ENCODE data around the gene MYO15A. TPM values are rescaled to one million over a fixed set of nuclear protein-coding genes. Genes with fewer than 3 reads are reported as not detected.

The MYO15A gene
- total RNA-seq, 1 experiment from 2014 or later = 0.24 TPM

DNA sequence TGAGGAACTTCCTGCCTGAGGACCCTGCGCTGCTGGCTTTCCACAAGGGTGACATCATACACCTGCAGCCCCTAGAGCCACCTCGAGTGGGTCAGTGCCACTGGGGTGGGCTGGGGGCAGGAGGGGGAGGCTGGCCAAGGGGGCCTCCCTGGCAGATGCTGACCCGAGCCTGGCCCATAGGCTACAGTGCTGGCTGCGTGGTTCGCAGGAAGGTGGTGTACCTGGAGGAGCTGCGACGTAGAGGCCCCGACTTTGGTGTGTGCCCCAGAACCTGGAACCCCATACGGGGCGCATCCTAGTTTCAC lies 48.4 kb downstream of the MYO15A start:
- DNase-seq (ENCODE audit: low read depth) = no peak

- no peak for DNase-seq (ENCODE audit: low read depth)
Observed at GRCh38 chr17:18157354-18157985, 48.9 kb downstream of the MYO15A start.

GRCh38 chr17:18158022-18158600 lies 49.6 kb downstream of the MYO15A start:
- DNase-seq (ENCODE audit: low read depth) = peak; percentile 74

DNA sequence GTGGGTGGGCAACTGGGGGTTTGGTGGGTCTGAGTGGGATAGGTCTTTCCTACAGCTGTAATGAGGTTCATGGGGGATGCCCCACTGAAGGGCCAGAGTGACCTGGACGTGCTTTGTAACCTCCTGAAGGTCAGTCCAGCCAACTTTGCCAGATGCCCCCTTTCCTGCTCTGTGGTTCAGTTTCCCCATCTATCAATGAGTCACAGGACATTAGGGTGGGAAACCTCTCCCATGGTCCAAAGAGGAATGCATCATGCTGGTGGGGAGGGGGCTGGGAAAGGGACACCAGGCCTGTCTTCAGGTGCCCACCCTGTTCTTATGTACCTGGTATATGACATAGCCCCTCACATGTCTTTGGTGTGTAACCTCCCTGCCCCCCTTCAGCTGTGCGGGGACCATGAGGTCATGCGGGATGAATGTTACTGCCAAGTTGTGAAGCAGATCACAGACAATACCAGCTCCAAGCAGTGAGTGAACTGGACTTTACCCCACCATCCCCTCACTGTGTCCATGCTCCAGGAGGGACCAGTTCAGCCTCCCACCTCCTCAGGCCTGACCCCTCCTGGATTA lies 51.1 kb downstream of the MYO15A start:
- DNase-seq (ENCODE audit: low read depth) = peak; percentile 13

GRCh38 chr17:18160128-18160856 lies 51.7 kb downstream of the MYO15A start:
- DNase-seq (ENCODE audit: low read depth) = no peak

DNA sequence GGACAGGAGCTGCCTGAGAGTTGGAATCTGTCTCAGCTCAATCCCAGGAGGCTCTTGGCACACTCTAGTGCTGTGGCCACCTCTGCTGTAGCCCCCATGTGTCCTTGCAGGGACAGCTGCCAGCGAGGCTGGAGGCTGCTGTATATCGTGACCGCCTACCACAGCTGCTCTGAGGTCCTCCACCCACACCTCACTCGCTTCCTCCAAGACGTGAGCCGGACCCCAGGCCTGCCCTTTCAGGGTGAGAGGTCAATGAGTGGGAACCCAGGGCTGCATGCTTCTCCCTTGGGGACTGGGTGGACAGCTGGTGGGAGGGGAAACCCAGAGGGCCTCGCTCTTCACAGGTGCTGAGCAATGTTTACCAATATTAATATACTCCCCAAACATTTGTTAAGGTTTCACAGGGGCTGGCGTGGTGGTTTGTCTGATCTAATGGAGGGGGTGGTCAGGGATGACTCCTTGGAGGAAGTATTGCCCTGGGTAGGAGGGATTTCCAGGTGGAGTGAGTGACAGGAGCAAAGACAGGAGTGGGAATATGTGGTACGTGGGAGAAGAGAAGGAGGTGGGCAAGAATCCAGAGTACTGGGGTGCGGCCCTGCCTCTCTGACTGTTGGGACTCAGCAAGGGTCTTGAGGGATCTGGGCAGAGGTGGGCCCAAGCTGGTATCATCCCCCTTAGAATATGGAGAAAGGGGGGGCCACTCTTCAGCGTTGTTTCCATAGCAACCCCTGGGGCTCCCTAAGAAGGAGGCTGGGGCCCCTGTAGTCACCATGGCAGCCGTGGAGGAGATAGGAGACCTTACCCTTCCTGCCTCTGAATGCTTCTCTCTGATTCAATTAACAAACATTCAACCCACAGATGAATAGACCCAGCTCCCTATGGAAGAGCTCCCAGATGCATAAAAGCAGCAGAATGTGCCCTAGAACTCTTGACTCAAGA lies 52.9 kb downstream of the MYO15A start:
- DNase-seq (ENCODE audit: low read depth) = no peak

- no peak for DNase-seq (ENCODE audit: low read depth)
Observed at GRCh38 chr17:18163547-18163946, 55.0 kb downstream of the MYO15A start.

GRCh38 chr17:18166894-18167293 lies 58.3 kb downstream of the MYO15A start:
- no peak for DNase-seq (ENCODE audit: low read depth)

- no peak for DNase-seq (ENCODE audit: low read depth)
Observed at GRCh38 chr17:18167421-18167820, 58.9 kb downstream of the MYO15A start.

DNA sequence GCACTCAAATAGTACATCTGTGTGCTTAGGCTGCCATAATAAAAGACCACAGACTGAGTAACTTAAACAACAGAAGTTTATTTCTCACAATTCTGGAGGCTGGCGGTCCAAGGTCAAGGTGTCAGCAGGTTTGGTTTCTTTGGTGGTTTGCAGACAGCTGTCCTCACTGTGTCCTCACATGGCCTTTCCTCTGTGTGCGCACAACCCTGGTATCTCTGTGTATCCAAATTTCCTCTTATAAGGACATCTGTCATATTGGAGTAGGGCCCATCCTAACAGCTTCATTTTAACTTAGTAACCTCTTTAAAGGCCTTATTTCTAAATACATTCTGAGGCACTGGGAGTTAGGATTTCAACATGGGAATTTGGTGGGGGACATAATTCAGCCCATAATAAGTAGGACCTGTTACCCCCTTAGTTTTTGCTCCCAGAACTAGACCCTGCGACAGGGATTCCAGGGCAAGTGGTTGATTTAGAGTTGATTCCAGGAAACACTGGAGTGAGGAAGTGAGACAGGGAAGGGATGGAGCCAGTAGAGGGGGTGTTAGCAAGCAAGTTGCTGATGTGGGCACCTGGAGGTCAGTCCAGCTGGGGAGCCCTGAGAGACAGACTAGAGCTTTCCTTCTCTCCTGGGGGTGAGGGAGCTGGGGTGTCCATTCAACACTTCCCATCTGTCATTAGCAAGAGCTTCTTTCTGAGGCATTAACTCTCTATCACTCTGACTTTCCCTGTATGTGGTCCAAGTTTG lies 64.1 kb downstream of the MYO15A start:
- DNase-seq (ENCODE audit: low read depth) = no peak

GRCh38 chr17:18173740-18174139 lies 65.2 kb downstream of the MYO15A start:
- no peak for DNase-seq (ENCODE audit: low read depth)

DNA sequence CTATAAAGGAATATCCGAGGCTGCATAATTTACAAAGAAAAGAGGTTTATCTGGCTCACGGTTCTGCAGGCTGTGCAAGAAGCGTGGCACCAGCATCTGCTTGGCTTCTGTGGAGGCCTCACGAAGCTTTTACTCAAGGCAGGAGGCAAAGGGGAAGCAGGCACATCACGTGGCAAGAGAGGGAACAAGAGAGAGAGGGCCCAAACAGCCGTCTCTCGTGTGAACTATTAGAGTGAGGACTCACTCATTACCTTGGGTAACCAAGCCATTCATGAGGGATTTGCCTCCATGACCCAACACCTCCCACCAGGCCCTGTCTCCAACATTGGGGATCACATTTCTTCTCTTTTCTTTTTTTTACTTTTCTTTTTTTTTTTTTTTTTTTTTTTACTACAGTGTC lies 67.6 kb downstream of the MYO15A start:
- DNase-seq (ENCODE audit: low read depth) = no peak

DNA sequence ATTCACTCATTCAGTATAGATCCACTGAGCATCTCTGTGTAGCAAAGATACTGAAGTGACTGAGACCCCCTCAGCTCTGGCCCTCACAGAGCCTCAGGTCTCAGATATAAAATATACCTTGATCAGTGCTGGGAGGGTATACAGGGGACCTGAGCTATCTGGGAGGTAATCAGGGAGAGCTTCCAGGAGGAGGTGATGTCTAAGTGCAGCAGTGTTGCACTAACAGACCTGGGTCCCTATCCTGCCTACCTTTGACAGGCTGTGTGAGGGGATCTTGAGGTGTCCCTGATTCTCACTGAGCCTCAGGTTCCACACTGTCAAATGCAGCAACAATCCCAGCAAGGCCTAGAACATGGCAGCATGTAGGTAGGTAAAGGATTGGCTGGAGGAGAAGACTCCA lies 68.6 kb downstream of the MYO15A start:
- no peak for DNase-seq (ENCODE audit: low read depth)

DNA sequence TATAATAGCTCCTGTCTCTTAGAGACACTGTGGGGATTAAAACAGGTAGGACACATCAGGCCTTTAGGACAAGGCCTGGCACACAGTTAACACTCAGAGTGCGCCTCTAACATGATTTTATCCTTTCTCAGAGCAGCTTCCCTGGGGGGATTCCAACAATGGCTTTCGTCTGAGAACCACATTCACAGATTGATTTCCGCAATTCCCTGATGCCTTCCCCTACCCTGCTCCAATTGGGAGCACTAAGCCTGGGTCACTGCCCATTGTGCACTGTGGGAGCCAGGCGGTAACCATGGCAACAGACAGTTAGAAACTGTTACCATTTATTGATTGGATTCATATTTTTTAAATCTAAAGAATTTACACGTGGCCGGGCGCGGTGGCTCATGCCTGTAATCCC lies 69.2 kb downstream of the MYO15A start:
- no peak for DNase-seq (ENCODE audit: low read depth)

- DNase-seq (ENCODE audit: low read depth) = no peak
Observed at GRCh38 chr17:18179196-18179595, 70.6 kb downstream of the MYO15A start.

DNA sequence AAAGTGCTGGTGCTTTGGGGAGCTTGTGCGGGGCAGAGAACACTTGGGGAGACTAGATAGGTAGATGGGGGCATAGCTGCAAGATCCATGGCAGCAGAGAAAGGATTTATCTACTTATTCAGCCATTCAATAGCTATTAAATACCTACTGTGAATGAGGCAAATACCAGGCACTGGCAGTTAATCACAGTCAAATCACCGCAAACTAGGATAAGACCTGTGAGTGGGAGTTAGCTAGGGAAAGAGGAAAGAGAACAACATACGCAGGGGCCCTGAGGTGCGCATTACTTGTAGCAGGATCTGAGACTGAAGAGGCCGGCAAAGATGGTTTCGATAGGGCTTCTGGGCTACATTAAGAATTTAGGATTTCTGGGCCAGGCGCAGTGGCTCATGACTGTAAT lies 71.2 kb downstream of the MYO15A start:
- DNase-seq (ENCODE audit: low read depth) = no peak

GRCh38 chr17:18181358-18181757 lies 72.8 kb downstream of the MYO15A start:
- DNase-seq (ENCODE audit: low read depth) = no peak

- no peak for DNase-seq (ENCODE audit: low read depth)
Observed at GRCh38 chr17:18182110-18182977, 73.8 kb downstream of the MYO15A start.

DNA sequence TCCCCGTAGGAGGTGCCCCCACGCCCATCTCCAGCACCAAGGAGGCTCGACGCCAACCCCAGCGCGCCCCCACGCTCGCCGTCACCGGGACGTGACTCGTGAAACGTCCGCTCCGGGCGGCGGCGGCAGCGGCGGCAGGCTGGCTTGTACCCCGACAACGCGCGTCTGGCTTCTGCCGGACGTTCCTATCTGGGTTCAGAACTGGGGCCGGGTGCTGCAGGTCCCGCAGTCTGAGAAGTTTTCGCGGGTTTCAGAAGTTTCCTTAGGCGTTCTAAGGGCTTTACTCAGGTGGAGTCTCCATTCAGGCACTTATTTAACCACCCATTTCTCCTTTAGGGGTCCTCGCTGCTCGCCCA lies 74.4 kb downstream of the MYO15A start:
- DNase-seq (ENCODE audit: low read depth) = peak; percentile 85
